GM21529 (cell line): Measurements from ENCODE around the gene KSR1.
"Not testable (repeated sequence)": the region's sequence is repeated elsewhere in the genome, so short reads cannot be mapped to it uniquely, and the experiment has no call there.

Experiments used
- ATAC-seq: cut with Tn5 transposase; IDR thresholded peaks from one replicate; pipeline ENCODE4 v1.9.1; 2021; ENCODE audit not compliant: unreplicated experiment

The KSR1 gene

DNA sequence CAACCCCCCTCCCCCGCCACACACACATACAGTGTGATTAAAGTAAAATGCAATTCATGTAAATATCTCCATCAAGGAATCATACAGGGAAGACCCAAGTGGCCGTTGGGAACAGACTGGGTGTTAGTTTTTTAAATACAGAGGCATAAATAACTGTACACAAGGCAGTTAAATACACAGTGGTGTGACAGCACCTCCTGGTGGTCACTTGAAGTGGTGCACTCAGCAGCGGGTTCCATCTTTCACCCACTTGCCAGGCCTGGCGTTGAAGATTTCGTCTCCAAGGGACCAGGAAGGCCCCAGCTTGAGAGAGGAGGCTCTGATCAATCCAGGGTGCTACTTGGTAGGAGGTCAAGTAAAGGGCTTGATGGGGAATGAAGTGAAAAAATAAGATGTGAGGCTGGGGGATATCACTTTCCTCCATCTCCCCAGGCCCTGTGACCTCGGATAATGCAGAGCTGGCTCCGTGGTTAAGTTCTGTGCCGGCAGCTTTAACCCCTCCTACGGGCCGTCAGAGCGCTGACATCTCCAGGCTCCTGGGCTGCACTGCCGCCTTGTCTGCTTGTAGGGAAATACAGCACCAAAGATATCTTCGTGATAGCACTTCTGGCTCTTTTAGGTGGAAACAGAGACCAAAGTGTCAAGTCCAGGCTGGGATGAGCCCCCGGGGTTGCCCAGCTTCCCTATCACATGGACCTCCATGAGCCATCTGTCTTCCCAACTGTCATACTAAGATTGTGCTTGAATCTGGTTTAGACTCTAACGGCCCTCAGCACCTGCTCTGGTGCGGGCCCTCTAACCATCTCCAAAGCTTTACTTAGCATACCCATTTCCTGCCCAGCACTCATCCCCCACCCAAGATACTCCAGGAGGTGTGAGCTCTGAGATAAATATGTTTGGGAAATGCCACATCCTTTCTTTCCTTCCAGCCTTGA, 195.4 kb downstream of the KSR1 start:
- no peak for ATAC-seq

- ATAC-seq: not testable (repeated sequence)
Measured at GRCh38 chr17:27653449-27653971, 197.3 kb downstream of the KSR1 start.

DNA sequence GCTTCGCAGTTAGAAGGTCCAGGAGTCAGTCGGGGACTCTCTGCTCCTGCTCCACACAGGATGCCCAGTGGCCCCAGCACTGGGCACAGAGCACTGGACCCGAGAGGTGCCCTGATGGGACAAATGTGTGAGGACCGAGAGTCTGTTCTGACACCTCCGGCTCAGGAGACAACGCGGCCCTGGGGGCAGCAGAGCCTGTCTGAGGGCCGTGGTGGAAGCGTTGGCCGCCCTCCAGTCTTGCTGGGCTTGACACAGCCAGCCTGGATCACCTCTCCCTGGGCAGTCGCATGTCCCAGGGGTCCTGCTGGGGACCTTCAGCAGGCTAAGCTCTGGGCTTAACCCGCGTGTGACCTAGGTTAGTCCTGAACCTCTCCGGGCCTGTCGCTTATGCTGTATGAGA, 197.9 kb downstream of the KSR1 start:
- ATAC-seq: no peak

GRCh38 chr17:27654654-27655524, 198.6 kb downstream of the KSR1 start:
- ATAC-seq: peak; percentile 74

GRCh38 chr17:27655525-27656111, 199.4 kb downstream of the KSR1 start:
- ATAC-seq: not testable (repeated sequence)

GRCh38 chr17:27656620-27657019, 200.4 kb downstream of the KSR1 start:
- ATAC-seq: not testable (repeated sequence)

DNA sequence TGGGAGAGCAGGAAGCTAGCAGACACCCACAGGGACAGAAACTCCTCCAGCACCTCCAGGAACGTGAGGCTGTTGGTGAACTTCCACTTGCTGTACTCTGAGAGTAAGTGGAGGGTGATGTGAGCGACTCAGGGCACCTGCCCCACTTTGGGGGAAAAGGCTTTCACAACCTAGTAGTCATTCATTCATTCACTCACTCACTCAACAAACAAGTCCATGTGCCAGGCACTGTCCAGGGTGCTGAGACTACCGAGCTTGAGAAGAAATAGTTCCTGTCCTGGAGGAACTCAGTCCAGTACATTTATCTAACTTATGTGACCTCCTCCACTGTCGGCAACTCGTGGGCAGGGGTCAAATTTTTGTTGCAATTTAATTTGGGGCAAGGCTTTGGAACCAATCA, 201.4 kb downstream of the KSR1 start:
- ATAC-seq: no peak

- no peak for ATAC-seq
Measured at GRCh38 chr17:27659683-27660082, 203.4 kb downstream of the KSR1 start.

DNA sequence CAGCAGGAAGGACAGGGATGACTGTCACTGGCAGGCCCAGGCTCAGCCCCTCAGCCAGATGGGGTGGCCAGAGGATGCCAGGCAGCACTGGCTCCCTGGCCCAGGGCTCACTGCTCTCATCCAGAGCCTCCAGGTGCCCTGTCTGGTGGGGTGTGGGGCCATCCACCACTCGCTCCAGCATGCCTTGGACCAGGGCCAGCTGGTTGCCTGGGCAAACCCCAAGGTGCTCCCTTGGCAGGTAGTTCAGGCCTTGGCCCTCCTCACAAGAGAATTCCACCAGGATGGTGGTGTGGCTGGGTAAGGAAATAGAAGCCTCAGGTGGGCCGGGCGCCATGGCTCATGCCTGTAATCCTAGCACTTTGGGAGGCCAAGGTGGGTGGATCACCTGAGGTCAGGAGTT, 204.2 kb downstream of the KSR1 start:
- ATAC-seq: no peak

GRCh38 chr17:27663936-27664605, 207.8 kb downstream of the KSR1 start:
- ATAC-seq: no peak

DNA sequence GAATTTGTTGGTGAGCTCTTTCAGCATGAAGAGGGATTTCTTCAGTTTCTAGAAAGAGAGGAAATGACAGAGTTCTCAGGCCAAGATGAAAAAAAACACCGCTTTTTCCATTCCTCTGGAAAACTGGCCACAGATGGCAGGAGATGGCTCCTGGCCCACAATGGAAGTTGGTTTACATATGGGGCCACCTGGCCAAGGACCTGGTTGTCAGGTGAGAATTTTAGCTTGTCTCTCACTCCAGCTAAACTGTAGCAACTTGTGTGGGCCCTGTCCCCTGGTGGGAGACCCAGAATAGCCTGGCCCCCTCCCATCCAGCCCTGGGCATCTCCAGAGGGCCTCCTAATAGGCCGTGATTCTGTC, 208.3 kb downstream of the KSR1 start:
- ATAC-seq: no peak

GRCh38 chr17:27665549-27665948, 209.3 kb downstream of the KSR1 start:
- no peak for ATAC-seq

- not testable (repeated sequence) for ATAC-seq
Measured at GRCh38 chr17:27666270-27666669, 210.0 kb downstream of the KSR1 start.

DNA sequence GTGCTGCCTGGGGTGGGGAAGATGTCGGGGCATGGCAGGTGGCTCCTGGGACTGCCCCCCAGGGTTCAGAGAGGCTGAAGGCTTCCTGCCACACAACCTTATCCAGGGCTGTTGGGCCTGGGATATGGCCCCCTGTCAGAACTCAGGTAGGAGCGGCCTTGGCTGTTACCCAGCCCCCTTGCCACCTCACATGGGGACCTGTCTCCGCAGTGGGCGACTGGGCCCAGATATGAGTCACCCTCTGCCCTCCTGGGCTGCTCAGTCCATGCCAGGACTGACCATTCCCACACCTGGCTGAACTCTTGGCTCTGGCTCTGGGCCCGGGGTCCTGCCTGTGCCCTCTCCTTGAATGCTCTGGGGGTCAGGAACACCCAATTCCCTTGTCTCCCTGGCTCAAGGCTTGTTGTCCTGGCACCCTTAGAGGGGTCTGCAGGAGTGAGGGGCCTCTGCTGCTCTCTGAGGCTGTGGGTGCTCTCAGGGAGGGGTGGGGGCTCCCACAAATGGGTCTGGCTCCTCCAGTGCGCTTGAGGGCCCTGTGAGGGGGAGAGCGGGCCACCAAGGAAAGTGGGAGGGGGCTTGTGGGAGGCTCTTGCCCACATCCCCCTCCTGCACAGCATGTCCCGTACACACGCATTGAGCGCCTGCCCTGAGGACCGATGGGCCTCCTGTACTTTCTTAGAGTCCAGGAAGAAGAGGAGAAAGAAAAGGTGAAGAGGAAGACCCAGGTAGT, 210.7 kb downstream of the KSR1 start:
- ATAC-seq: no peak

GRCh38 chr17:27667656-27668487, 211.6 kb downstream of the KSR1 start:
- no peak for ATAC-seq

DNA sequence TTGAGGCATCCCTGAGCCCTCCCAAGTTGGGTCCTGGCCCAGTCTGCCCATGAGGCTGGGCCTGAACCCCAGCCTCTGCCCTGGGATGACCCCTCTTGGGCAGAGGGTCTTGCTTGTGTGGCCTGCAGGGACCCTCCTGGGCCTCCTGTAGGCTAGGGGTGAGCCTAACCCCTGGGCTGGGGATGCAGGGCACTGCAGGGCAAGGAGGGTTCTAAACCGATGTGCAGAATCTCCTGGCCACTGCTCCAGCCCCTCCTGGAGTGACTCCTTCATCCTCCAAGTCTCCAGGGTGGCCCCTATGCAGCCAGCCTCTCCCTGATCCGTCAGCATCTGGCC, 212.2 kb downstream of the KSR1 start:
- ATAC-seq: no peak

DNA sequence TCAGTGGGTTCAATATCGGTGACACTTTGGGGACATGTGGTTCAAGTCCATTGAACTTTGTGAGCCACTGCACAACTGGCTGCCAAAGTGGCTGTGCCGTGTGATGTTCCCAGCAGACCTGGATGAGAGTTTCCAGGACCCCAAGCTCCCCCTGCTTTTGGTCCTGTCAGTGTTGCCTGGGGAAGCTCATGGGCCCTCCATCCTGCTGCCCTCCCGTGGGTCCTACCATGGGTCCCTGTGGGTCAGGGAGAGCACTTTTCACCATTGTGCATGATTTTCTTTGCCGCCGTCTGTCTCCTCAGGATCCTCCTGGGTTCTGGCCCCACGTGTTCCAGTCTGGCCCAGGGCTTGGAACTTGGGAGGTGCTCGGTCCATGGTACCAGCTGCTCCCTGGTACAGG, 212.9 kb downstream of the KSR1 start:
- ATAC-seq: no peak

DNA sequence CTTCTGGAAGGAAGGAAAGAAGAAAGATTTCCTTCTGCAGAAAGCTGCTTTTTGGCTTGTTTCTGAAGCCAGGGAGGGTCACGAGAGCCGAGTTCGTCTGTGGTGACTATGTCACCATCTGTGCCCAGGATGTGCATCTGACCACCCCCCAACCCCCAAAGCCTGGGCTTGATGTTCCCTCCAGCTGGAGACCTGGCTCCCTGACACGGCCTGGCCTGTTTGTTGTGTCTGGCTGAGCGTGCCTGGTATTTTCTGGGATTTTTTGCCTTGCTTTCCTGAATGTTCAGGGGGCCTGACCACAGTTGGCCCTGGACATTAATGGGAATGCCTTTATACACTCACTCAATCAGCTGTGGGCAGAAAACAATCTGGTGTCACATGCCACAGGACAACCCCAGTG, 213.6 kb downstream of the KSR1 start:
- no peak for ATAC-seq
